Measurements from ENCODE around the gene MRPL4.

The MRPL4 gene

DNA sequence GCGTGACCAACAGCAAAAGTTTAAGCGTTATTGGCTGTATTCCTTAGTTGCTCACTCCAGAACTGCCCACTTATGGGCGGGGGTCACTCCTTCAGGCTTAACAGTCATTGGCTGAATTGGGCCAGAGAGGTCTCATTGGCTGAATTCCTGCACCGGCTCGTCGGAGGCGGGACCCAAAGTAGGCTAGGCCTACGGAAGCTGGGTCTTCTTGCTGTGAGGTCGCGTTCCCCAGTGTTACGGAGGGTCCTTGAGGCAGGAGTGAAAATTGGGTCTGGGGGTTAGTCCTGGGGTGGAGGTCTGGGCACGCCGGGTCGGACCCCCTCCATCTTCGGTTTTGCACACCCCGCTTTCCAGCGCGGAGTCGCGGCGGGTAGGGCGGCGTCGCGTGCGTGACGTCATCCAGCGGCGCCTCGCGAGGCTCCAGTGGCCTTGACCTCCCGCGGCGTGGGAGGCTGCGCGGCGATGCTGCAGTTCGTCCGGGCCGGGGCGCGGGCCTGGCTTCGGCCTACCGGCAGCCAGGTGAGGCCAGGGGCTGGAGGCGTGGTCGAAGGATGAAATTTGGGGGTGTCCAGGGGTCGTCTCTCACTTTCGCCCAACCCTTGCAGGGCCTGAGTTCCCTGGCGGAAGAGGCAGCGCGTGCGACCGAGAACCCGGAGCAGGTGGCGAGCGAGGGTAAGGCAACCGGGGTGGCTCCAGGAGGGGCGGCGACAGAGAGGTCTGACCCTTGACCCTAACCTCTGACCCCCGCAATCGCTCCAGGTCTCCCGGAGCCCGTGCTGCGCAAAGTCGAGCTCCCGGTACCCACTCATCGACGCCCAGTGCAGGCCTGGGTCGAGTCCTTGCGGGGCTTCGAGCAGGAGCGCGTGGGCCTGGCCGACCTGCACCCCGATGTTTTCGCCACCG lies at the start of gene MRPL4:
Gene MRPL4 (plus strand): TSS at position 423 of the 903 bp plus-strand sequence. CDS start 40 bp downstream, at position 463.
- DNase-seq (ENCODE audit: low spot score) = peak; percentile 95

DNA sequence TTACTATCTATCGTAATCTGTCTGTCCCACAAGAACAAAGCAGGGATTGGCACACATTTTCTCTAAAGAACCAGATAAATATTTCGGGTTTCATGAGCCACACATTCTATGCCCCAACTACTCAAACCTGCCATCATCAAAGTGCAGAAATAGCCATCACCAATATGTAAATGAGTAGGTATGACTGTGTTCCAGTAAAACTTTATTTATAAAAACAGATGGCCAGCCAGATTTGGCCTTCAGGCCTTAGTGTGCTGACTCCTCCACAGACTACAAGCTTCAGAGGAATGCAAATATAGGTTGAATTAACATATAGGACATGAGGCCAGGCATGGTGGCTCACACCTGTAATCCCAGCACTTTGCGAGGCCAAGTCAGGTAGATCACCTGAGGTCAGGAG lies 48.3 kb upstream of the MRPL4 start:
- DNase-seq (ENCODE audit: low spot score) = no peak

DNA sequence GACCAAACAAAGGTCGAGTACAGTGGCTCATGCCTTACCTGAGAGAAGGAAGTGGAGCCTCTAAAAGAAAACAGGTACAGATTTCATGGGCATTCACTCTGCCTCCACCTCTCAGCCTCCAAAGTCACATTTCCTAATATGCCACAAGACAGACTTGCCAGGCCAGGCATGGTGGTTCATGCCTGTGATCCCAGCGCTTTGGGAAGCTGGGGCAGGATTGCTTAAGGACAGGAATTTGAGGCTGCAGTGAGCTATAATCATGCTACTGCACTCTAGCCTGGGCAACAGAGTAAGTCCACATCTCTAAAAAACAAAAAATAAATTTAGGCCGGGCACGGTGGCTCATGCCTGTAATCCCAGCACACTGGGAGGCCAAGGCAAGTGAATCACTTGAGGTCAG lies 46.4 kb upstream of the MRPL4 start:
- no peak for DNase-seq (ENCODE audit: low spot score)

DNA sequence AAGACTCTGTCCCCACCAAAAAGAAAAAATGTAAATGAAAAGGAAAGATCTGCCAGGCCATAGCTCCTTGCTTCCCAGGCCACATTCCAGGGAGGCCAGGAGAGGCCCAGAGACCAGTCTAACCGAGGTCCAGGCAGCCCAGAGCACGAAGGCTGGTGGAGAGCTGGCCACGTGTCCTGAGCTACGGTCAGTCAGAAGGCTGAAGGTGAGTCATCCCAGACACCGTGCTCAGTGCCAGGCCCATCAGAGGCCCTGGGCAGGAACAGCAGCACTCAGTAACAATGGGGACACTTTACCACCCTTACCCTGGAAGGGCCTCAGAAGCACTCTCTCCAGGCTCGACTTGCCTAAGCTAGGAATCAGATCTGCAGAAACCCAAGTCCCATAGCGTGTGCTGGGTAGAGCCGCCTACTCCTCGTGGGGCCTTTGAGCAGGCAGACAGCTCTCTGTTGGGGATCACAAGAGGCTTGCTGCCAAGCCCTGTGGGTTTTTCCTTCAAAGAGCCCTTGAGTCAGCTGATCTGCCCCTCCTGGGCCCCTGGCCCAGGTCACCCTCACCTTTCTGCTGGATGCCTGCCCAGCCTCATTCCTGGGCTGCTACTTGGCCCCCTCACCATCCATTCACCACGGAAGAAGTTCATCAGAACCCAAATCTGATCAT lies 45.7 kb upstream of the MRPL4 start:
- DNase-seq (ENCODE audit: low spot score) = no peak

DNA sequence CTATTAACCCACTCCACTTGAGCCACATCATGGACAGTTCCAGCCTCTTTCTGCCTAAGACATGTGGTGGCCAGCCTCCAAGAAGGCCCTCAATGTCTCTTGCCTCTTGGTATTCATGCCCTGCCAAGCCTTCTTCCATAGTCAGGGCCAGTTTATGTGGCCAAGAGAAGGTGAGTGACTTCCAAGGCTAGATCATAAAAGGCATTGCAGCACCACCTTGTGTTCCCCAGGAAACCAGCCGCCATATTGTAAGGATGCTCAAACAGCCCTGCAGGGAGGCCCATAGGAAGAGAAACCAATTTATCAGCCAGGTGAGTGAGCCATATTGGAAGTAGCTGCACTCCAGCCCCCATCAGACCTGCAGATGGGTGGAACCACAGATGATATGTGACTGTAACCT lies 45.0 kb upstream of the MRPL4 start:
- no peak for DNase-seq (ENCODE audit: low spot score)

DNA sequence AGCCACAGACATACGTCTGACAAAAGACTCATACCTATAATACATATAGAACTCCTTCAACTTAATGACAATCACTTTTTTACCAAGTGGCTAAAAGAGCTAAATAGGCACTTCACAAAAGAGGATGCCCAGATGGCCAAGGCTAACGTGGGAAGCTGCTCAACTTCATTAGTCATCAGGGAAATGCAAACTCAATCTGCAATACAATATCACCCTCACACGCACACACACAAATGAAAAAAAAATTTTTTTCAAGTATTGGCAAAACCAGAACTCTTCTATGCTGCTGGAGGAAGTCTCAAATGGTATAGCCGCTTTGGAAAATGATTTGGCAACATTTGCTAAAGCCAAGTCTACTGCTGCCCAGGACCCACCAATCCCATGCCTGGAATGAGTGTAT lies 42.7 kb upstream of the MRPL4 start:
- no peak for DNase-seq (ENCODE audit: low spot score)

DNA sequence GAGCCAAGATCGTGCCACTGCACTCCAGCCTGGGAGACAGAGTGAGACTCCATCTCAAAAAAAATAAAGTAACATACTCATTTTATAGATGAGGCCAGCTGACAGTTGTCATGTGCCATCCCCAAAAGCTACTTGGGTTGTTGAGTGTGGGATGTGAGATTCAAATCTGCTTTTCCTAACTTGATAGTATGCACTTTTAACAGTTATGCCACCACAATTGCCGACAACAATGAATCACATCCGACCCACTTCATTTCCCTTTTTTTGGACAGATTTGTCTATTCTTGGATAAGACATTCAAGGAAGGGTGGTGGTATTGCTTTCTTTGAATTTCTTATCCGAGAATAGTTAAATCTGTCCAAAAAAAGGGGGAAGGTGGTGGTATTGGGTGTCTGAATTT lies 41.0 kb upstream of the MRPL4 start:
- no peak for DNase-seq (ENCODE audit: low spot score)

DNA sequence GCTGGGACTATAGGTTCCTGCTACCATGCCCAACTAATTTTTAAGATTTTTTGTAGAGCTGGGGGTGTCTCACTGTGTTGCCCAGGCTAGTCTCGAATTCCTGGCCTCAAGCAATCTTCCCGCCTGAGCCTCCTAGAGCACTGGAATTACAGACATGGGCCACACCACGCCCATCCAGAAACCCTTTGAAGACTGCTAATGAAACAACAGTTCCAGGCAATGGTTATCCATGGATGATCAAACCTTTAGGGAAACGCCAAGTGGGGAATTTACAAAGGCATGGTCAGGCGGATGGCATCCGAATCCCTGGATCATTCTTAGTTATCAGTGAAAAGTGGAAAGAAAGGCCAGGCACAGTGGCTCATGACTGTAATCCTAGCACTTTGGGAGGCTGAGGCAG lies 40.3 kb upstream of the MRPL4 start:
- DNase-seq (ENCODE audit: low spot score) = no peak

DNA sequence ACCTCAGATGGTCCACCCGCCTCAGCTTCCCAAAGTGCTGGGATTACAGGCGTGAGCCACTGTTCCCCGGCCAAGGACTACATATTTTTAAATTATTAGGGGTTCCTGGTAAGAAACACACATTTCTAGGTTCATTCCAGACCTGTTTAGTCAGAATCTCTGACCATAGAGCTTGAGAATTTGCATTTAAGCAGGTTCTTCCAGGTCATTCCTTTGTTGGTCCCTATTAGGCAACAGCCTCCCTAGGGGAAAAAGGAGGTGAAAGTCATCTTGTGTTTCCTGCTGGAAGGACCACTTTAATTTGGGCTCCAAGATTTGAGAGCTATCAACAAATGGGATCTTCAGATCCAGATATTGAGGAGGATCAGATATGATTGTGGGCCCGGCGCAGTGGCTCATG lies 37.2 kb upstream of the MRPL4 start:
- DNase-seq (ENCODE audit: low spot score) = no peak

DNA sequence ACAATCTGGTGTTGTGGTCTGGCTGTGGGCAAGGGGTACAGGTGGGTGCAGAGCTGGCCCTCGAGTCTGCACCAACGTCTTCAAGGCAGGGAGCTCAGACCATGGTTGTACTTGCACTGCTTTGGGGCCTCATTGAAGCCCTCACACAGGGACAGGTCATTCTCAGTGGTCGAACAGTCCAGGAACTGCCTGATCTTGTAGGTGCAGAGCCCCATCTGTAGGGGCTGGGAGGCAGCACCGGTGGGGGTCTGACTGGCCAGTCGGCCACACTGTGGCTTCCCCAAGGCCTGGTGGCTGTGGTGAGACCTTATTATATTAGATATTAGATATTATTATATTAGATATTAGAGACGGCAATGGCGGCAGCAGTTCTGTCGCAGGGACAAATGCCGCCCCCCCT lies 34.9 kb upstream of the MRPL4 start:
- DNase-seq (ENCODE audit: low spot score) = no peak

DNA sequence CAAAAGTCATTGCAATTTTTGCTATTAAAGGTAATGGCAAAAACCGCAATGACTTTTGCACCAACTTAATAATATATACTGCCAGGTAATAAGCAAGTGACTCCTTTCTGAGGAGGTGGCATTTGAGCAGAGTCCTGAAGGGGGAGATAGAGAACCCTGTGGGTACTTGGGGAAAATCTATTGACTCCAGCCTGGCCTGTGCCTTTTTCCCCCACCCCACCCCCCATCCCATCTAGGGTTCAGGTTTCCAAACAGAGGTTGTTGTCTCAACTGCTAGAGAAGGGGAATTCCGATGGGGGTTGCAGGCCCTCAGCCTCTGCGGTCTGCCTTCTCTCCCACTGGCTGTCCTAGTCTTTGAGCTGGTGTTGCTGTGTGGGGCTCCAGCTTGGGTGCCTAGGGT lies 32.3 kb upstream of the MRPL4 start:
- DNase-seq (ENCODE audit: low spot score) = no peak

DNA sequence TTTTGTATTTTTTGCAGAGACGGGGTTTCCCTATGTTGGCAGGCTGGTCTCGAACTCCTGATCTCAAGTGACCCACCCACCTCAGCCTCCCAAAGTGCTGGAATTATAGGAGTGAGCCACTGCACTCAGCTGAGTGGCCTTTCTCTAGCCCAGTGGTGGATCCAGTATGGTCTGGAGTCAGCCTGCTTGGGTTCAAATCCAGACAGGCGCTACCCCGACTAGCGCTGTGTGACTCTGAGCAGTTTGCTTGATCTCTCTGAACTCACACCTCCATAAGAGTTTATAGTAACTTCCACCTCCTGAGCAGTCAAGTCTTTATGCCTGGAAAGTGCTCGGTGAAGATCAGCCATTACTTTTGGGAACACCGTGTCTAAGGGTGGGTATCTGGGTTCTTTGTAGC lies 31.3 kb upstream of the MRPL4 start:
- DNase-seq (ENCODE audit: low spot score) = no peak

DNA sequence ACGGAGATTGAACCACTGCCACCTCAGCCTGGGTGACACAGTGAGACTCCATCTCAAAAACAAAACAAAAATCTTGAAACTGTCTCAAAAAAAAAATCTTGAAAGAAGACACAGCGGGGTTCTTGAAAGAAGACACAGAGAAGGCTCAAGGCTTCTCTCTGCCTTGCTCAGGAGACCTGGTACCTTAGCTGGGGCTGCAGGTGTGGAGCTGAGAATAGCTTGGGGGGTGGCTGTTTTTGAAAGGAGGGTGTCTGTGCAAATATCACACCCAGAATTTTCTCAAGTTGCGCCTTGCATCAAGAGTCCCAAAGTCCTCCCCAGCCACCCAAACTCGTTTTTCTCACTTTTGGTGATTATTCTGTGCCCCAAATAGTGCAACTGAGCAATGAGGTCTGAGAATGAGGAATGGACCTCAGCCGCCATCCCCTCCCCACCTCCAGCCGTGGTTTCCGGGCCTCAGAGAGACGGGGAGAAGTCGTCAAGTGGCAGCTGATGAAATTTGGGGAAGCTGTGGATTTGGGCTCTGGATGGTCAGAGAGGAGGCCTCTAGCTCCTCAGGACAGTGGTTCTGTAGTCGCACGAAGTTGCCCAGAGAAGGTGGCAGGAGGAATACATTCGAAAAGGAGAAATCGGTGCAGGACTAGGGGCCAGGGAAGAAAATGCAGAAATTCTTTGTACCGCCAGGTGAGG lies 29.7 kb upstream of the MRPL4 start:
- no peak for DNase-seq (ENCODE audit: low spot score)

DNA sequence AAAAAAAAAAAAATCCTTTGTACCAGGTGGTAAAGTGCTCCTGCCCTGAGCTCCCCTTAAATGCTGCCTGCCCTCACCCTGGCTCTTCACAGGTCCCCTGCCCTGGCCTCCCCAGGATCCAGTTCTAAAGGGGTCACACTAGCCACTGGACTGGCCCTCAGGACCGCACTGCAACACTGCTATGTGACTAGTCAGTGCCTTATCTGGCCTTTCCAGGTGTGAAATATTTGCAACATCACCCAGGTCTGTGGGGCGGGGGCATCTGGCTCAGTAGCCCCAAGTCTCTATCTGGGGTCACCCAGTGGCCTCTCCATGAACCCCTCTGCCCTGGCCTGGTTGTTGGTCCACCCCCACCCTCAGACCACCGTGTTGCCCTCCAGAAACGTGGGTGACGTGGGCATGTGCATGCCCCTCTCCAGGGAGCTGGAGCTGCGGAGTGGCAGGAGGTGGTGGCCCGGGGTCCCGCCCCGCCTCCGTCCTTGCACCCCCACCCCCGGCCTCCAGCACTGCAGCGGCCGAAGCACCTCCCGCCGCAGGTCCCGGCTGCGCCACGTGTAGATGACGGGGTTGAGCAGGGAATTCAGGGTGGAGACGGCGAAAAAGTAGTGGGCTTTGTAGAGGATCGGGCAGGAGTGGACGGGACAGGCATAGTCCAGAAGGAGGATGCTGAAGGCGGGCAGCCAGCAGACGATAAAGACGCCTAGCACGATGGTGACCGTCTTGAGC lies 28.4 kb upstream of the MRPL4 start:
- no peak for DNase-seq (ENCODE audit: low spot score)

DNA sequence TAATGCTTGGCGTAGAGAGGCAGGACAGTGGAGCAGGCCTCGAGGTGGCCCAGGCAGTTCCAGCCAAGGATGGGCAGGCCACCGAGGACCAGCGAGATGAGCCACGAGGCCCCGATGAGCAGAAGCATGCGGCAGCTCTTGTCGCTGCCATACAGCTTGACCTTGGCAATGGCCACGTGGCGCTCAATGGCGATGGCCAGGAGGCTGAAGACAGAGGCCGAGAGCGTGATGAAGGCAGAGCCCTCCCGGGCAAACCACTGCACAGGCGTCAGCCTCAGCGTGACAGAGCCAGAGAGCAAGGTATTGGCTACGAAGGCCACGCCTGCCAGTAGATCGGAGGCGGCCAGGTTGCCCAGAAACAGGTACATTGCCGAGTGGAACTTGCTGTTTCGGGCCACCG lies 27.7 kb upstream of the MRPL4 start:
- no peak for DNase-seq (ENCODE audit: low spot score)

DNA sequence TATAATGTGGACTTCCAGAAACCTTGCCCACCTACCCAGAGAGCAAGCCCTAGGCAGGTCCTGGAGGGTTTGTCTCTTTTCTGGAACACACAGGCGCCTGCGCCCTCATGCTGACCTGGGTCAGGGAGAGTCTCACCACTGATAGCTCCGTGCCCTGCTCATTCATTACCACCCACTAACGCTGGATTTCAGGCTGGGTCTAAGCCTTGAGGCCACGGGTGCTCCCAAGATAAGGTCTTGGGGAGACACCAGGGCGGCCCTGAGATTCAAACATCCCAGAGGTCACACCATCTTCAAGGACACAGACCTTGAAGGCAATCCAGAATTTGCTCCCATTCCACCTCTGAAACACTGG lies 26.0 kb upstream of the MRPL4 start:
- DNase-seq (ENCODE audit: low spot score) = no peak

DNA sequence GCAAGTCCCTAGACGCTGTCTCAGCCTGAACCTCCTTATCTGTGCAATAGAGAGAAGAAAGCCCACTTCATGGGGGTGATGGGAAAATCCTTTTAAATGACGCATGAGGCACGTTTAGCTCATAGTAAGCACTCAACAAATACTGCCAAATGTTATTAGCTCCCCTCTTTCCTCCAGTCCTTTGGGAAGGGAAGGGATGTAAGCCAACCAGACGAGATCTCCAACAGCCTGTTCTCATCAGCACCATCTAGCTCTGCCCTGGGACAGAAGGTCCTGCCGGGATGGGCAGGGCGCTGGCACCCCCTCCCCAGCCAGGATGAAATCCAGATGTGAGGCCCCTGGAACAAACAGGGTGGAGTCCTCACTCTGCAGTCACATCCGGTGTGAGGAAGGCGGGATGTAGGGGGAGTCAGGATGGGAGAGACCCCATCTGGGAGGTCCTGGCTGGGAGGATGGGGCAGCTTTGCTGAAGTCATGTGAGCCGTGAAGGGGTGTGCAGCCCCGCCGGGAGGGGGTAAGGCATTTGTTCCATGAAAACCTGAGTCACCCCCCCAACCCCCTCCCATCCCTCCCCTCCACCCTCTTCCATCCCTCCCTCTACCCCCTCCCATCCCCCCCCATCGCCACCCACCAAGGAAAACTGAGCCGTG lies 25.5 kb upstream of the MRPL4 start:
- DNase-seq (ENCODE audit: low spot score) = peak; percentile 58

DNA sequence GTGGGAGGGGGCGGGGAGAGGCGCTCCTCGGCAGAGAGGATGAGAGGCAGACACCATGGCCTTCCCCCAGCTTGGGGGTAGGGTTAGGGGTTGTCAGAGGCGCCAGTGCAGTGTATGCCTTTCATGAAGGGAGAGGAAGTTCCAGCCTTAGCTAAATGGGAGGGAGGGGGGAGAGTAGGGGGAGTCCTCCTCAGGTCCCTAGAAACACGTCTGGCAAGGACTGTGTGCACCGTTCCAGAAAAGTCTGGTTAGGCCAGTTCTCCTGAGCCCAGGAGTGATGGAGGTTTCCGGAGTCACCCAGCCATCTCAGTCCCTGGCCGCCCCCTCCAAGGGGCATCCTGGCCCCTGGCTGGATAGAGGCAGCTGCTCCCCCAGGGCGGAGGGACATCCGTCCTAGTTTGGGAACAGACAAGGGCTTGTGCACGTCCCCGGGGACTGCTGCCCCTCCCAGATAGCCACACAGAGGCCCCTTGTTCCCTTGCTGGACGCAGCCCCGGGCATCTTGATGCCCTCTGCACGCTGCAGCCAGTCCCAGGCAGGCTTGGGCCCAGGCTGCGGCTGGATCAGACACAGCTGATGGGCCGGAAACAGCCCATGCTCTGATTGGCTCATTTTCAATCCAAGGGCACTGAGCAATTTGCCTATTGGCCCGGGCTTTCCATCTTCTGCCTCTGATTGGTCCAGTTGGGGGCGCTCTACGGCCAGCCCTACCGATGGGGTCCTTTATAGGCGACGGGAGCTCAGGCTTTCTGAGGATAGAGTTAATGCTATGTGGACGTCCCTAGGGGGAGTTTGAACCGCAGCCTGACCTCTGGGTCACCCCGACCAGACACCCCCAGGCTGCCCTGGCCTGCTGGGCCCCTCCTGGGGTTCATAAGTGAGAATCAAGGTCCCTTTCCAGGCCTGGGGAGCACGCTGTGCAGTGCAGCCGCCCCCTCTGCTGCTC lies 24.7 kb upstream of the MRPL4 start:
- peak; percentile 71 for DNase-seq (ENCODE audit: low spot score)

DNA sequence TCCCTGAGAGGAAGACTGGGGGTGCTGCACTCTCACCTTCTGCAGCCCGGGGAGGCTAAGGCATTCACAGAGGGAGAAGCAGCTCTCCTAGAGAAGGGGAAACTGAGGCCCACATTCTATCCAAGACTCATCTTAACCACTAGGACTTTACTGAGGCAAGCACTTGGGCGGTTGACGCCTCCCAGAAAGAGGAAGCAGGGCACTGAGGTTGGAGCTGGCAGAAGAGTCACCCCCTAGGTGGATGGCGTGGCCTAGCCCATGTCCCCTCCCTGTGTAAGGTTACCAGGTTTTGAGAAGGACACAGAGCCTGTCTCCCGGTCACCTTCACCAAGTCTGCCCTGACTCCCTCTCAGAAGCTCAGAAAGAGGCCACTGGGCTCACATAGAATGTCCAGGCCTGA lies 23.6 kb upstream of the MRPL4 start:
- DNase-seq (ENCODE audit: low spot score) = no peak

DNA sequence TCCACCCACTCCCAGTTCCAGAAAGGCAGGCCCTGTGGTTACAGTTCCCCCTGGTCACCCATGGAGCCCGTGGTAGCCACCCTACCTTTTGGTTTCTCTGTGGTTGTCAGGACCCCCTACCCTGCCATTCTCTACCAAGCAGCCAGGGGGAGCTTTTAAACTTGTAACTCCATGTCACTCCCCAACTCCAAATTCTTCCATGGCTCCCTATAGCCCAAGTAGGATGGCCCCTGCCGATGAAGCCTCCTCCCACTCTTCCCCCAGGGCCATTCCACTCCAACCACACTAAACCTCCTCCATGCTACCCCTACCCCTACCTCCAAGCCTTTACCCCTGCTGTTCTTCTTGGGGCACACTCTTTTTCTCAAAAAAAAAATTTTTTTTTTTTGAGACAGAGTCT lies 23.1 kb upstream of the MRPL4 start:
- no peak for DNase-seq (ENCODE audit: low spot score)

All from ecto neural progenitor cell (in vitro differentiated cells).